GM12892 (cell line): ENCODE measurements around the gene PTCSC3.

Experiments used
- POLR2A ChIP-seq: IDR thresholded peaks from 2 replicates; pipeline ENCODE4 v1.6.1; 2011; ENCODE audit warnings: low read depth, low read length, control low read depth
- POLR2AphosphoS5 ChIP-seq: IDR thresholded peaks from 2 replicates; pipeline ENCODE4 v1.6.1; 2011; ENCODE audit warnings: low read depth, low read length, control low read depth
- TAF1 ChIP-seq: IDR thresholded peaks from 2 replicates; pipeline ENCODE4 v1.6.1; 2011; ENCODE audit warnings: low read depth, mild to moderate bottlenecking, control low read depth, low read length, borderline replicate concordance

GRCh38 chr14:36132826-36133225 lies 43.7 kb downstream of the PTCSC3 start:
- TF ChIP-seq POLR2AphosphoS5: no peak
- TF ChIP-seq POLR2A: no peak
- no peak for TF ChIP-seq TAF1
